HEK293 (cell line): ENCODE data around the gene CLTCL1.

Experiments
- ATF2 ChIP-seq: fragments of 450-650 bp; formaldehyde crosslinking; IDR thresholded peaks from 2 replicates; pipeline ENCODE4 v1.5.1; 2016; ENCODE audit warnings: missing biosample characterization, missing genetic modification characterization, low read depth
- CTCF ChIP-seq: fragments of 450-650 bp; formaldehyde crosslinking; IDR thresholded peaks from 2 replicates; pipeline ENCODE4 v1.5.1; 2016; ENCODE audit warnings: missing biosample characterization, missing genetic modification characterization
- KLF8 ChIP-seq: fragments of 450-650 bp; formaldehyde crosslinking; IDR thresholded peaks from 2 replicates; pipeline ENCODE4 v1.5.1; 2016; ENCODE audit warnings: missing biosample characterization, missing genetic modification characterization
- PRDM10 ChIP-seq: fragments of 450-650 bp; formaldehyde crosslinking; IDR thresholded peaks from 2 replicates; pipeline ENCODE4 v1.5.1; 2016; ENCODE audit warnings: missing biosample characterization, missing genetic modification characterization
- SETDB1 ChIP-seq: IDR thresholded peaks from one replicate; pipeline ENCODE4 v1.6.1; 2017; ENCODE audit warnings: mild to moderate bottlenecking, low read length, moderate library complexity, mixed read lengths; ENCODE audit not compliant: insufficient read length
- ZFP41 ChIP-seq: fragments of 450-650 bp; formaldehyde crosslinking; IDR thresholded peaks from 2 replicates; pipeline ENCODE4 v1.5.1; 2016; ENCODE audit warnings: missing biosample characterization, missing genetic modification characterization, borderline replicate concordance
- ZNF138 ChIP-seq: fragments of 450-650 bp; formaldehyde crosslinking; IDR thresholded peaks from 2 replicates; pipeline ENCODE4 v1.5.1; 2016; ENCODE audit warnings: missing biosample characterization, missing genetic modification characterization, borderline replicate concordance
- ZNF140 ChIP-seq: fragments of 450-650 bp; formaldehyde crosslinking; IDR thresholded peaks from 2 replicates; pipeline ENCODE4 v1.5.1; 2016; ENCODE audit warnings: missing biosample characterization, missing genetic modification characterization
- ZNF624 ChIP-seq: fragments of 450-650 bp; formaldehyde crosslinking; IDR thresholded peaks from 2 replicates; pipeline ENCODE4 v1.5.1; 2017; ENCODE audit warnings: missing biosample characterization, missing genetic modification characterization

- TF ChIP-seq ZNF138 (tag by site-specific recombination) (no peak), CTCF (tag by site-specific recombination) (no peak), ZFP41 (no peak), KLF8 (no peak), ATF2 (tag by site-specific recombination) (no peak), PRDM10 (tag by site-specific recombination) (no peak), ZNF140 (tag by site-specific recombination) (no peak), SETDB1 (no peak), ZNF624 (no peak)
Observed at GRCh38 chr22:19225560-19225959, 66.0 kb downstream of the CLTCL1 start.
